ENCODE data around the gene TFRC.
"Not testable (repeated sequence)": the region's sequence is repeated elsewhere in the genome, so short reads cannot be mapped to it uniquely, and the experiment has no call there.

Gene TFRC

GRCh38 chr3:196081002-196081833, 672 bp downstream of the TFRC start:
- peak; percentile 69 for DNase-seq

- not testable (repeated sequence) for DNase-seq
Measured at GRCh38 chr3:196080101-196080846, 1.6 kb downstream of the TFRC start.

DNA sequence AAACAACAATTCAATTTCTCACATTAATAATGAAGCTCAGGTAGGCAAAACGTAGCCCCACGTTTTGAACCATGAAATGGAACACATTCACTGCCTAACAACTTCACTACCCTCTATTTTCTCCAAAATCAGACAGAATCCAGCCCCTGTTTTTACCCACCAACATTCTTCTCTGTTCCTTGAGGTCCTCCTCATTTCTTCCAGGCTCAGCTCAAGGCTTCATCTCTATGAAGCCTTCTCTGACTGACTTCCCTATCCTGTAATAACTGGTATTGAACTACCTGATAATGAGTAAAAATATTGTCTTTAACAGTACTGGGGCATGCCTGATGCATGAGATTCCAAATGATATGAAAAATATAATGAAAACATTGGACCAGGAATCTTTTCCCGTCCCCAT, 2.2 kb downstream of the TFRC start:
- no peak for DNase-seq

- no peak for DNase-seq
Measured at GRCh38 chr3:196075013-196075412, 6.9 kb downstream of the TFRC start.

DNA sequence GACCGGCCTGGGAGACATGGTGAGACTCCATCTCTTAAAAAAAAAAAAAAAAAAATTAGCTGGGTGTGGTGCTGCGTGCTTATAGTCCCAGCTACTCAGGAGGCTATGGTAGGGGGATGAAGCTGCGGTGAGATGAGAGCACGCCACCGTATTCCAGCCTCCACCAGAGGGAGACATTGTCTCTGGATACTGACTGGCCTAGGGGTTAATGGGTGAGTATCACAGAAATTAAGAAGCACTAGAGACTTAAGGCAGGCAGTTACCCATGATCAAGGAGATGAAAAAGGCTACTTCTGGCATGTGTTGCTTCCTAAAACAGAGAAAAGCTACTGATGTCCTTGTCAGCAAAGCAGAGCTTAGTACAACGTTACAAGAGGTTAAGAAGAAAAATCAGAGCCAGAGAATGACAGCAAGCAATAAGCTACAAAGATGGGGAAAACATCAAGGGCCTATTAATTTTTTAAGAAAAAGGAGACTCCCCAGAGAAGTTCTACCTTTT, 8.6 kb downstream of the TFRC start:
- DNase-seq = peak; percentile 64

DNA sequence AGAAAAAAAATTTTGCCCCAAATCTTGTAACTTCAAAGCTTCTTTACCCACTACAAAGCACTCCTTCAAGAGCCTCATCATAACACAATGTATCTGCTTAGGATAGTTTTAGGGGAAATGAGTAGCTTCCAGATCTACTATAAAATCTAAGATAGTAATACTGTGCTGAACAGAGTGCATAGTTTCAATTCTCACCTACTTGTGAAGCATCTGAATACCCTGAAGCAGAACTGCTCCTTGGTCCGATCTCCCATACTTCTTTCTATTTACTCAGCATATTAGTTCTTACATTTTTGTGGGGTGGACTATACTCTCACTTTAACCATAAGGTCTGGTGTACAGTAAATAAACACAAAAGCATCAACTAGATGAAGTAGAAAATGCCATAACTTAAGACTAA, 9.6 kb downstream of the TFRC start:
- DNase-seq = no peak

DNA sequence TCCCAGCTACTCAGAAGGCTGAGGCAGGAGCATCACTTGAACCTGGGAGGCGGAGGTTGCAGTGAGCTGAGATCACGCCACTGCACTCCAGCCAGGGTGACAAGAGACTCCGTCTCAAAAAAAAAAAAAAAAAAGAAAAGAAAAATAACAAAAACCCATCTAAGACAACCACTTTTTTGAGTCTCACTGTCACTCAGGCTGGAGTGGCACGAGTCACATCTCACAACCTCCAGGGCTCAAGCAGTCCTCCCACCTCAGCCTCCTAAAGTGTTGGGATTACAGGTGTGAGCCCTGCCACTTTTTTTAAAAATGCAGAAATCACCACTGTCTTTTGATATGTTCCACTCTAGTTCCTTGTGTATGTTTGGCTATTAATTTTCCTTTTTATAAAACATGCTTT, 13.1 kb downstream of the TFRC start:
- peak; percentile 14 for DNase-seq

DNA sequence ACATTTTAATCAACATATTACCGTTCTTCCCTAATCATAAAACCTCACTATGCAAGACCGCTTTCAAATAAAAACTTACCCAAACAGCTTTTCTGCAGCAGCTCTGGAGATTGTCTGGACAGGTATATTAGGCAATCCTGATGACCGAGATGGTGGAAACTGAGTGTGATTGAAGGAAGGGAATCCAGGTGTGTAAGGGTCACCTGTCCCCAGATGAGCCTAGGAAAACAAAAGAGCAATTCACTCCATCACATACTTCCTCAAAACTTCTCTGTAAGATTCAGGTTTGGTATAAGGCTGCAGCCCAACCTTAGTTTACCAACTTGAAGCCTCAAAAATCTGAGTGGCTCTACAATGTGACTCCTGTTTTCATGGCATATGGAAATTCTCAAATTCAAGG, 14.5 kb downstream of the TFRC start:
- DNase-seq = no peak

- no peak for DNase-seq
Measured at GRCh38 chr3:196063971-196064370, 17.9 kb downstream of the TFRC start.

DNA sequence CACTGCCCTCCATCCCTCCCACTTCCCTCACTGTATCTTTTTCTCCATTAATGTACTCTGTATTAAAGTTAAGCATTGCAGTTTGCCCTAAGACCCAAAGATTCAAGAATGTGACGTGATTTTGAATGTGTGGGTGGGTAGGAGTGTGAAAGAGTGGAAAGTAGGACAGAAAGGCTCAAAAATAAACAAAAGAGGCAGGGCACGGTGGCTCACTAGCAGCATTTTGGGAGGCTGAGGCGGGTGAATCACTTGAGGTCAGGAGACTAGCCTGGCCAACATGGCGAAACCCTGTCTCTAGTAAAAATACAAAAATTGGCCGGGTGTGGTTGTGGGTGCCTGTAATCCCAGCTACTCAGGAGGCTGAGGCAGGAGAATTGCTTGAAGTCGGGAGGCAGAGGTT, 18.4 kb downstream of the TFRC start:
- peak; percentile 25 for DNase-seq

GRCh38 chr3:196063049-196063448, 18.8 kb downstream of the TFRC start:
- no peak for DNase-seq

GRCh38 chr3:196060834-196061233, 21.1 kb downstream of the TFRC start:
- no peak for DNase-seq

- DNase-seq = no peak
Measured at GRCh38 chr3:196057760-196058331, 24.0 kb downstream of the TFRC start.

DNA sequence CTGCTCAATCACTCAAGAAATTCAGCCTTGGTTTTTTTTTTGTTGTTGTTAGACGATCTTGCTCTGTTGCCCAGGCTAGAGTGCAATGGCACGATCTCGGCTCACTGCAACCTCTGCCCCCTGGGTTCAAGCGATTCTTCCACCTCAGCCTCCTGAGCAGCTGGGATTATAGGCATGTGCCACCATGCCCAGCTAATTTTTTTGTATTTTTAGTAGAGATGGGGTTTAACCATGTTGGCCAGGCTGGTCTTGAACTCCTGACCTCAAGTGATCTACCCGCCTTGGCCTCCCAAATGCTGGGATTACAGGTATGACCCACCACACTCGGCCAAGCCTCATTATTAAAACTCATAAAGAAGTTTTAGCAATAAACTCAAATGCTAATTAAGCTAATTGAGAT, 25.5 kb downstream of the TFRC start:
- DNase-seq = not testable (repeated sequence)

DNA sequence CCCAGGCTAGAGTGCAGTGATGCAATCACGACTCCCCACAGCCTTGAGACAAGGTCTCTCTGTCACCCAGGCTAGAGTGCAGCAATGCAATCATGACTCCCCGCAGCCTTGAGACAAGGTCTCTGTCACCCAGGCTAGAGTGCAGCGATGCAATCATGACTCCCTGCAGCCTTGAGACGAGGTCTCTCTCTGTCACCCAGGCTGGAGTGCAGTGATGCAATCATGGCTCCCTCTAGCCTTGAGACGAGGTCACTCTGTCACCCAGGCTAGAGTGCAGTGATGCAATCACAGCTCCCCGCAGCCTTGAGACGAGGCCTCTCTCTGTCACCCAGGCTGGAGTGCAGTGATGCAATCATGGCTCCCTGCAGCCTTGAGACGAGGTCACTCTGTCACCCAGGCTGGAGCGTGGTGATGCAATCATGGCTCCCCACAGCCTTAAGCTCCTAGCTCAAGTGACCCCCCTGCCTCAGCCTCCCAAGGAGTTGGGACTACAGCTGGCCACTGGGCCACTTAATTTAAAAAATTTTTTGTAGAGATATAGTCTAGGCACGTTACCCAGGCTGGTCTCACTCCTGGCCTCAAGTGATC, 26.1 kb downstream of the TFRC start:
- DNase-seq = no peak

DNA sequence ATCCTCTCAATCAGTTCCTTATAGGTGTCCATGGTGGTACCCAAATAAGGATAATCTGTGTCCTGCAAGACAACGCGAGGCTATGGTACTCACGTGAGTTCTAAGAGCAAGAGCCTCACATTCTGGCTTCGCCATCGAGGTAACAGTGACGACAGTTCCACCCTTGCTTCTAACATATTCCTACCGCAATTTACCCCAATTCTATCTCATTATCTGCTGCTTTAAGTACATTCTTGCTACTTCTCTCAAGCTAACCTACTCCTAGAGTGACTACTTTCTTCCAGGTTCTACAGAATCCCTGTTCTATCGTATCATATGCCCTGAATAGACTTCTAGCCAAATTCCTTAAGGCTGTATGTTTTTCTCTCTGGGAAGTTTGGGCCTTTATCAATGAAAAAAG, 26.6 kb downstream of the TFRC start:
- no peak for DNase-seq

- DNase-seq = no peak
Measured at GRCh38 chr3:196054661-196055060, 27.2 kb downstream of the TFRC start.

- no peak for DNase-seq
Measured at GRCh38 chr3:196053487-196053886, 28.4 kb downstream of the TFRC start.

GRCh38 chr3:196051282-196052076, 30.4 kb downstream of the TFRC start:
- DNase-seq = no peak

- DNase-seq = no peak
Measured at GRCh38 chr3:196050597-196050996, 31.3 kb downstream of the TFRC start.

- no peak for DNase-seq
Measured at GRCh38 chr3:196049653-196050052, 32.2 kb downstream of the TFRC start.

DNA sequence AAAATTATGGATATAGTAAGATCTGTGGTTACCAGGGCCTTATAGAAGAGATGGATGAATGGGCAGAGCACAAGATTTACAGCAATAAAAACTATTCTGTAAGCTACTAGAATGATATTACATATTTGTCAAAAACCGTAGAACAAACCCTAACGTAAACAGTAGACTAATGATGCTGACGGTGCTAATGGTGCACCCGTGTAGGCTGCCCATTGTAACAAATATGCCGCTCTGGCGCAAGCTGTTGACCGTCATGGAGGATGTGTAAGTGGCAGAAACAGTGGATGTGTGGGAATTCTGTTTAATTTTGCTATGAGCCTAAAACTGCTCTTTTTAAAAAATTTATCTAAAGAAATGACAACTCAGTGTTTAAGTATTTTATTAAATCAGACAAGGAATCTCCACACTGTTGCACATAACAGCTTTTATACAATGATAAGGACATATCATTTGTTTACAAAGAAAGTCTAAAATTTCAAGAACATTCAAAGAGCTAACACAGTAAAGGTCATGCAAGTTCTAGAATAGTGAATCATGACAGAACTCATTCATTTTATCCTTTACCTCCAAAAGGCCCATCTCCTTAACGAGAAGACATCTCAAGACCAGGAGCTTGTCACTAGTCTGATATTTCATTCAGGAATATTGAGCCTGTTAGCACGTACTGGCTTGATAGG, 32.8 kb downstream of the TFRC start:
- no peak for DNase-seq
